ENCODE measurements around the gene NR4A1.

DNA sequence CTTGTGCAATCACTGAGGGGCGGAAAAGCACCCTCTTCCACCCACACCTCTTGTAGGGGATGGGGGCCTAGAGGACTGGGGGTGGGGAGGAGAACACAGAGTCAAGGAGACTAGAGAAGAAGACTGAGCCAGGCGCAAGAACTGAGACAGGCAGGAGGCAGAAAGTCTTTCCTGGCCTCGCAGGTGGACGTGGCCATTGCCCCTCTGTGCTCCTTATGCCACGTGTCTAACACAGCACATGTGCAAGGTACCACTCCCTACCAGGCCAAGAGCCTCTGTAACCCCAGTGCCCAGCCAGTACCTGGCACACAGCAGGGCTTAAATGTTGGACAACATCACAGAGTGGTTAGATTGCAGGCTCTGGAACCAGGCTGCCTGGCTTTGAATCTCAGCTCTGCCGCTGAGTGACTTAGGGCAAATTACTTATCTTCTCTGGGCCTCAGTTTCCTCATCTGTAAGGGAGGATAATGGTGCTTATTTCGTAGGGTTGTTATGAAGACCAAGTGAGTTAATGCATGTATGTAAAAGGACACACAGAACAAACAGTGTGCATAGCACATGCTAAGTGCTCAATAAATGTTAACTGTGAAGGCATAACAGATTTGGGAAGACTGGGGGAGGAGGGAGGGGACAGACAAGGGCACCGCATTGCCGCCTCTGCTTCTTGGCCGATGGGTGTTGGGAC lies 45.9 kb upstream of the NR4A1 start:
- TF ChIP-seq SIN3A (IDR thresholded peaks at IDR 0.05; ENCODE audit: borderline replicate concordance, insufficient read depth, low read length) = no peak
- TF ChIP-seq, protein P1, sequence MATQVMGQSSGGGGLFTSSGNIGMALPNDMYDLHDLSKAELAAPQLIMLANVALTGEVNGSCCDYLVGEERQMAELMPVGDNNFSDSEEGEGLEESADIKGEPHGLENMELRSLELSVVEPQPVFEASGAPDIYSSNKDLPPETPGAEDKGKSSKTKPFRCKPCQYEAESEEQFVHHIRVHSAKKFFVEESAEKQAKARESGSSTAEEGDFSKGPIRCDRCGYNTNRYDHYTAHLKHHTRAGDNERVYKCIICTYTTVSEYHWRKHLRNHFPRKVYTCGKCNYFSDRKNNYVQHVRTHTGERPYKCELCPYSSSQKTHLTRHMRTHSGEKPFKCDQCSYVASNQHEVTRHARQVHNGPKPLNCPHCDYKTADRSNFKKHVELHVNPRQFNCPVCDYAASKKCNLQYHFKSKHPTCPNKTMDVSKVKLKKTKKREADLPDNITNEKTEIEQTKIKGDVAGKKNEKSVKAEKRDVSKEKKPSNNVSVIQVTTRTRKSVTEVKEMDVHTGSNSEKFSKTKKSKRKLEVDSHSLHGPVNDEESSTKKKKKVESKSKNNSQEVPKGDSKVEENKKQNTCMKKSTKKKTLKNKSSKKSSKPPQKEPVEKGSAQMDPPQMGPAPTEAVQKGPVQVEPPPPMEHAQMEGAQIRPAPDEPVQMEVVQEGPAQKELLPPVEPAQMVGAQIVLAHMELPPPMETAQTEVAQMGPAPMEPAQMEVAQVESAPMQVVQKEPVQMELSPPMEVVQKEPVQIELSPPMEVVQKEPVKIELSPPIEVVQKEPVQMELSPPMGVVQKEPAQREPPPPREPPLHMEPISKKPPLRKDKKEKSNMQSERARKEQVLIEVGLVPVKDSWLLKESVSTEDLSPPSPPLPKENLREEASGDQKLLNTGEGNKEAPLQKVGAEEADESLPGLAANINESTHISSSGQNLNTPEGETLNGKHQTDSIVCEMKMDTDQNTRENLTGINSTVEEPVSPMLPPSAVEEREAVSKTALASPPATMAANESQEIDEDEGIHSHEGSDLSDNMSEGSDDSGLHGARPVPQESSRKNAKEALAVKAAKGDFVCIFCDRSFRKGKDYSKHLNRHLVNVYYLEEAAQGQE (IDR thresholded peaks at IDR 0.05; ENCODE audit: insufficient read depth in 1 of 2, low read depth in 2 of 2, low read length in 2 of 2) = no peak
- TF ChIP-seq TAF1 (IDR thresholded peaks at IDR 0.05; ENCODE audit: borderline replicate concordance, insufficient read depth, low read length) = no peak
- no peak for TF ChIP-seq POLR2AphosphoS5 (IDR thresholded peaks at IDR 0.05; ENCODE audit: low read depth, low read length)

Data from PFSK-1 (cell line).